Fibroblast of skin of left quadriceps (primary cell): ENCODE data around the gene GTPBP4.

Source experiments
- DNase-seq, 2 experiments: peaks; one replicate each; pipeline ENCODE4 v3.0.0-alpha.2; 2013; ENCODE audit warnings: low read depth in 2 of 2

The GTPBP4 gene

GRCh38 chr10:987870-988666, at the start of gene GTPBP4:
Gene GTPBP4, plus strand, starts transcription at chr10:988434. Its CDS starts 46 bp downstream, at chr10:988480.
- peak; percentile 94 to 95 for DNase-seq

GRCh38 chr10:938941-939678, 49.1 kb upstream of the GTPBP4 start:
- DNase-seq = no peak

- DNase-seq = no peak
Observed at GRCh38 chr10:943334-944033, 44.8 kb upstream of the GTPBP4 start.

GRCh38 chr10:944034-944831, 44.0 kb upstream of the GTPBP4 start:
- DNase-seq = peak; percentile 10 to 14

- no peak for DNase-seq
Observed at GRCh38 chr10:945778-946177, 42.5 kb upstream of the GTPBP4 start.

GRCh38 chr10:947051-947450, 41.2 kb upstream of the GTPBP4 start:
- no peak for DNase-seq

- DNase-seq = no peak
Observed at GRCh38 chr10:947881-948280, 40.4 kb upstream of the GTPBP4 start.

- DNase-seq = no peak
Observed at GRCh38 chr10:948347-948746, 39.9 kb upstream of the GTPBP4 start.

GRCh38 chr10:949446-949845, 38.8 kb upstream of the GTPBP4 start:
- DNase-seq = no peak

GRCh38 chr10:953836-954235, 34.4 kb upstream of the GTPBP4 start:
- no peak for DNase-seq

GRCh38 chr10:954396-954795, 33.8 kb upstream of the GTPBP4 start:
- no peak for DNase-seq

GRCh38 chr10:955127-955819, 33.0 kb upstream of the GTPBP4 start:
- no peak for DNase-seq

GRCh38 chr10:955820-956217, 32.4 kb upstream of the GTPBP4 start:
- DNase-seq = no peak

GRCh38 chr10:958106-958505, 30.1 kb upstream of the GTPBP4 start:
- DNase-seq = no peak

GRCh38 chr10:958856-959255, 29.4 kb upstream of the GTPBP4 start:
- DNase-seq = no peak

GRCh38 chr10:962342-962741, 25.9 kb upstream of the GTPBP4 start:
- DNase-seq = no peak

GRCh38 chr10:963186-963585, 25.0 kb upstream of the GTPBP4 start:
- no peak for DNase-seq

GRCh38 chr10:963655-964054, 24.6 kb upstream of the GTPBP4 start:
- DNase-seq = no peak

- DNase-seq = no peak
Observed at GRCh38 chr10:964321-964987, 23.8 kb upstream of the GTPBP4 start.

GRCh38 chr10:964988-965417, 23.2 kb upstream of the GTPBP4 start:
- DNase-seq = no peak
